T47D (cell line): ENCODE measurements around the gene ROBO1.

ENCODE experiments used
- DNase-seq, 2 experiments: peaks; one replicate each; pipeline versions ENCODE4 v3.0.0 to v3.0.0-alpha.2; 2011 to 2012; ENCODE audit warnings: low read depth in 1 of 2, low spot score in 1 of 2
- JUND ChIP-seq: IDR thresholded peaks from 2 replicates; pipeline ENCODE4 v1.6.1; 2012; ENCODE audit warnings: low read depth
- in situ Hi-C: cut with HindIII; loops from 2 replicates; pipeline ENCODE4 v1.10.0; 2016; ENCODE audit warnings: low sequenced_read_pairs, low pct_unique_long_range_greater_than_20kb

ROBO1 gene

DNA sequence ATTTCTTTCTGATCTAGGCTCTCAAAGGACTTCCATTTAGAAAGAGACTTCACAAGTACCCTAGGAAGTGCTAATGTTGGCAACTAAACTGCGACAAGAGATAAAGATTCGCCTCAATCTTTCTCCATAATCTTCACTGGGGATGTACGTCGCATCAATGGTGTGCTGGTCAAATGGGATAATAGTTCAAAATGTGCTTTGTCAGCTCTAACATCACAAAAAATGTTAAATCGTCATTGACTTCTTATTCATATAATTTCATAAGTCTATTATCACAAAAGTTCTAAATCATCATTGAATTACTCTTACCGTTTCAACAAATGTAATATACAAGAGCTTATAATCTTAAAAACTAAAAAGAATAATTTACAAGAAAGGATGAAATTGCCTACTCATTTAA is 727.7 kb downstream of the ROBO1 start:
- in situ Hi-C loops, result no loop called here
- DNase-seq, result no peak
- TF ChIP-seq JUND, result no peak

- in situ Hi-C loops, result no loop called here
- no peak for TF ChIP-seq JUND
- no peak for DNase-seq
Observed at GRCh38 chr3:79039192-79039591, 728.6 kb downstream of the ROBO1 start.

- no peak for DNase-seq
- in situ Hi-C loops, result no loop called here
- no peak for TF ChIP-seq JUND
Observed at GRCh38 chr3:79038636-79039035, 729.2 kb downstream of the ROBO1 start.

DNA sequence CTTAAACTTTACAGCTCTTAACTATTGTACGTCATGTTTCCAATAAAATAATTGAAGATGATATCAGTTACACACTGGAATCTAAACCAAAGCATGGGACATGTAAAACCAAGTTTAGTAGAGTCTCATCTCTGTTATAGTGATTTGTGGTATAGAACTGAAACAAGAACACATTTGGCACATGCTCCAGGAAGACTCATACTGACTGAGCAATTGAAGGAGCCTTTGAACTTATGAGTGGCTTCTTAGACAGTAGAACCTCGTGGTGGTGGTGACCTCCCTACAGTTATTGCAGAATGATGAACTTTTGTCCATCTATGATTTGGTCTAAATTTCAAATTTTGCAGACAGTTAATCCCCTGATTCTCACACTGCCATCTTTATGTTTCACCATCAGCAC is 729.7 kb downstream of the ROBO1 start:
- no peak for TF ChIP-seq JUND
- in situ Hi-C loops, result no loop called here
- DNase-seq, result no peak

GRCh38 chr3:79032686-79033318 is 735.0 kb downstream of the ROBO1 start:
- in situ Hi-C loops, result no loop called here
- peak in 1 of 2 experiments; percentile 65 for DNase-seq
- TF ChIP-seq JUND, result no peak

DNA sequence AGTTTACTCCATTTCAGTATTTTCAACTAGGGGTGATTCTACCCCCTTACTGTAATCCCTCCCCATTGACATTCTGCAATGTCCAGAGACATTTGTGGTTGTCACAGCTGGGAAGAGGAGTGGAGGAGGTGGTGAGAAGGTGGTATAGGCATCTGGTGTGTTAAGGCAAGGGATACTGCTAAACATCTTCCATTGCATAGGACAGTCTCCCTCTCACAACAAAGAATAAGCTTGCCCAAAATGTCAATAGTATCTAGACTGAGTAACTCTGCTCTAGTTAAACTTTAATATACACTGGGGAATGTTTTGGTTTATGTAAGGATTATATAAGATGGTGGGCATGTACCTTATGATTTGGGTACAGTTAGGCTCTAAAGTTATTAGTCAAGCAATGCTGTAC is 737.6 kb downstream of the ROBO1 start:
- DNase-seq, result no peak
- TF ChIP-seq JUND, result no peak
- in situ Hi-C loops, result no loop called here

- no peak for DNase-seq
- TF ChIP-seq JUND, result no peak
- in situ Hi-C loops, result no loop called here
Observed at GRCh38 chr3:79028916-79029315, 738.9 kb downstream of the ROBO1 start.

GRCh38 chr3:79027593-79027992 is 740.2 kb downstream of the ROBO1 start:
- in situ Hi-C loops, result no loop called here
- TF ChIP-seq JUND, result no peak
- no peak for DNase-seq

DNA sequence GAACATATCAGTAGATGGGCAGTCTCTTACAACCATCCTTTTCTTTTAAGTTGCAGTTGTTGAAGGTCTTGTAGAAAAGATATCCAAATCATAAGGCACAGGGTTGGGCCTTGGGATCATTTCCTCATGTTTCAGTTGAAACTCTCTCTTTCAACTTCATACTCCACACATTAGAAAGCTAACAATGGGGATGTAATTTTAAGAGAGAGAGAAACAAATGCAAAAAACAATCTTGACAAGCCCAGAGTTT is 747.9 kb downstream of the ROBO1 start:
- no peak for DNase-seq
- in situ Hi-C loops, result no loop called here
- no peak for TF ChIP-seq JUND

DNA sequence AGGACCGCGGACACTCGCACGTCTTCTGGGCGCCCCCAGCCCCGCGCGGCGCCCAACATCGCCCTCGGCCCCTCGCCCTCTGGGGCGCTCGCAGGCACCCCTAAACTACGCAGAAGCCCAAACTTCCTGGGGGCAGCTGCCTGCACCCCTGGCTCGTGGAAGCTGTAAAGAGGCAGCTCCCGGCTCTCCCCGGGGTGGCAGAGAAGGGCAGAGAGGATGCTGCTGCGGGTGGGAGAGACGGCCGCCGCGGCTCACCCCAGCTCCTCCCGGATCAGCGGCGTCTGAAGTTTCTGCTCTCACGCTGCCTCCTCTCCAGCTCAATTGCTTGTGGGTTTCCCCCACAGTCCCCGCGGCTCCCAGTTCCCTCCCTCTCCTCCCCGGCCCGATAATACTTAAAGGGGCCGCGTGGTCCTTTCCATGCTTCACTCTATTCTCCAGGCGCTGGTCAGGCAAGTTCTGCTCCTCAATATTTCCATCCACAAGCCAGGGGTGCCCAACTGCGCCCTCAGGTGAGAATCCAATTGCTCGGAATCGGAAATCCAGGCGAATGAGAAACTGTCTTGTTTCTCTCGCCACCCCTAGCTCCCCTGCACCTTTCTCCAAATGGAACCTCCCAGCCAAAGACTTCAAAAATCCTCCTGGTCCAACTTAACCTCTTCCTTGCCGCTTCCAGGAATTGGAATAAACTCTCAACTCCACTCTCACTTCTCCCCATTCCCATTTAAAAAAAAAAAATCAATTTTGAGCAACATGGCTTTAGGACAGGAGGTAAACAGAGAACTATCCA is 748.5 kb downstream of the ROBO1 start:
- in situ Hi-C loops, result no loop called here
- no peak for TF ChIP-seq JUND
- DNase-seq, result peak; percentile 42 to 96

GRCh38 chr3:79018671-79019136 is 749.1 kb downstream of the ROBO1 start:
- in situ Hi-C loops, result no loop called here

GRCh38 chr3:79018265-79018664 is 749.5 kb downstream of the ROBO1 start:
- no peak for DNase-seq
- in situ Hi-C loops, result no loop called here

More at GRCh38 chr3:79018671-79019136, 749.1 kb downstream of the ROBO1 start:
- peak in 1 of 2 experiments; percentile 62 for DNase-seq
- no peak for TF ChIP-seq JUND

GRCh38 chr3:79016587-79017376 is 751.0 kb downstream of the ROBO1 start:
- no peak for DNase-seq
- in situ Hi-C loops, result no loop called here
- no peak for TF ChIP-seq JUND

More at GRCh38 chr3:79018265-79018664, 749.5 kb downstream of the ROBO1 start:
- no peak for TF ChIP-seq JUND
